ENCODE measurements around the gene KLHDC4. TPM values are rescaled to one million over a fixed set of nuclear protein-coding genes. Genes with fewer than 3 reads are reported as not detected.
"Not testable (repeated sequence)": the region's sequence is repeated elsewhere in the genome, so short reads cannot be mapped to it uniquely, and the experiment has no call there.

KLHDC4 gene
- total RNA-seq, 1 experiment from 2014 or later = 76.2 TPM

DNA sequence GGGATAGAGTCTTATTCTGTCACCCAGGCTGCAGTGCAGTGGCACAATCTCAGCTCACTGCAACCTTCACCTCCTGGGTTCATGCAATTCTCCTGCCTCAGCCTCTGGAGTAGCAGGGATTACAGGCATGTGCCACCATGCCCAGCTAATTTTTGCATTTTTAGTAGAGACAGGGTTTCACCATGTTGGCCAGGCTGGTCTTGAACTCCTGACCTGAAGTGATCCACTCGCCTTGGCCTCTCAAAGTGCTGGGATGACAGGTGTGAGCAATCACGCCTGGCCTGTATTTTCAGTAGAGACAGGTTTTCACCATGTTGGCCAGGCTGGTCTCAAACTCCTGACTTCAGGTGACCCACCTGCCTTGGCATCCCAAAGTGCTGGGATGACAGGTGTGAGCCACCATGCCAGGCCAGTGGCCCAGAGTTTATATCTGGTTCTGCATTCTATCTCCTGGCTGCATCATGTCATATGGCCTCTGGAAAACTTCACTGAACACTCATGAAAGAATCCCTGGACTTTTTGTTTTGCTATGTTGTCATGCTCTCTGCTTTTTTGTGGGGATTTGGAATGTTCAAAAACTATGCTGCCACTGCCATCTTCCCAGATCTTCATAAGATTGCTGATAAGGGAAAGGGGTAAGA is 21.8 kb upstream of the KLHDC4 start:
- H3K36me3 Mint-ChIP-seq (ENCODE audit: insufficient read depth in 1 of 3, low read depth in 3 of 3); H3K9ac ChIP-seq (ENCODE audit: extremely low read depth, insufficient read length, low read length); H3K4me3 Mint-ChIP-seq; DNase-seq; H3K27ac ChIP-seq (ENCODE audit: insufficient read length, low read depth, low read length); H4K91ac ChIP-seq (ENCODE audit: insufficient read length, low read depth, low read length); H3K79me1 ChIP-seq (ENCODE audit: insufficient read depth, low read depth, low read length, poor library complexity, severe bottlenecking); H3K14ac ChIP-seq (ENCODE audit: insufficient read depth, low read length); H3K4me2 ChIP-seq (ENCODE audit: insufficient read depth, insufficient read length, low read length); H3K4me1 Mint-ChIP-seq; H3K79me2 ChIP-seq (ENCODE audit: insufficient read depth, low read length); H3K9me3 ChIP-seq (ENCODE audit: control insufficient read depth, low read depth, low read length); H3K9me3 Mint-ChIP-seq; H3K23me2 ChIP-seq (ENCODE audit: insufficient read length, low read depth, low read length, poor library complexity, severe bottlenecking); H2AFZ ChIP-seq (ENCODE audit: low read length); H2BK5ac ChIP-seq (ENCODE audit: insufficient read length, low read length); H4K5ac ChIP-seq (ENCODE audit: insufficient read length, low read depth, low read length); H3T11ph ChIP-seq (ENCODE audit: low read length); H2AK5ac ChIP-seq (ENCODE audit: insufficient read length, low read length); H2BK12ac ChIP-seq (ENCODE audit: insufficient read length, low read depth, low read length); H2BK15ac ChIP-seq (ENCODE audit: low read depth, low read length); H3K23ac ChIP-seq (ENCODE audit: insufficient read length, low read depth, low read length); H4K20me1 ChIP-seq (ENCODE audit: control insufficient read depth, insufficient read depth, insufficient read length); H3K4me1 ChIP-seq (ENCODE audit: insufficient read depth, low read length); H3K27ac Mint-ChIP-seq; H3K27me3 Mint-ChIP-seq (ENCODE audit: low read depth); H2BK20ac ChIP-seq (ENCODE audit: low read depth, low read length, poor library complexity, severe bottlenecking); H3K4ac ChIP-seq (ENCODE audit: low read depth, low read length); H3K56ac ChIP-seq (ENCODE audit: insufficient read length, low read depth, low read length); H4K8ac ChIP-seq (replicated peaks; ENCODE audit: insufficient read length, low read depth, low read length); H2BK120ac ChIP-seq (ENCODE audit: low read depth, low read length, poor library complexity, severe bottlenecking); H3K27me3 ChIP-seq (ENCODE audit: insufficient read depth, low read length); H3K18ac ChIP-seq (ENCODE audit: insufficient read length, low read depth, low read length): not testable (repeated sequence)
- WGBS (ENCODE audit: extremely low coverage, insufficient read length, low lambda C conversion rate) = no CpG with 5 or more reads among the region's 2 CpGs

Data from H9 (cell line).